Activated T-cell treated with anti-CD3 and anti-CD28 coated beads, Interleukin-2, amount 50 U/mL, for 72 hours (primary cell): ENCODE measurements around the gene PML. TPM values are rescaled to one million over a fixed set of nuclear protein-coding genes. Genes with fewer than 3 reads are reported as not detected.
"Not testable (repeated sequence)": the region's sequence is repeated elsewhere in the genome, so short reads cannot be mapped to it uniquely, and the experiment has no call there.

Experiments
- ATAC-seq, 2 donors: fragments of 150-1000 bp; cut with Tn5 transposase; replicated peaks in 1 of 2; 2 replicates each; pipeline ENCODE4 v1.10.0; 2021; ENCODE audit warnings: moderate library complexity in 2 of 2, mild to moderate bottlenecking in 1 of 2
- DNase-seq, 2 donors: peaks; one replicate each; pipeline ENCODE4 v3.0.0; 2021 to 2022; ENCODE audit warnings: mixed read lengths in 1 of 2
- H3K27ac Mint-ChIP-seq: one replicate; pipeline ENCODE4 v1.8.0; 2022; ENCODE audit warnings: mild to moderate bottlenecking, moderate library complexity, mixed read lengths
- H3K27me3 Mint-ChIP-seq: one replicate; pipeline ENCODE4 v1.8.0; 2022; ENCODE audit warnings: low read depth, mixed read lengths
- H3K36me3 Mint-ChIP-seq, 2 donors: one replicate each; pipeline ENCODE4 v1.8.0; 2022; ENCODE audit warnings: mixed read lengths in 2 of 2, mild to moderate bottlenecking in 1 of 2; ENCODE audit not compliant: insufficient read depth in 2 of 2
- H3K4me1 Mint-ChIP-seq: one replicate; pipeline ENCODE4 v1.8.0; 2022; ENCODE audit warnings: low read depth, mixed read lengths
- H3K4me3 Mint-ChIP-seq, 2 donors: one replicate each; pipeline ENCODE4 v1.8.0; 2022; ENCODE audit warnings: mild to moderate bottlenecking in 2 of 2, mixed read lengths in 2 of 2, moderate library complexity in 2 of 2
- H3K9me3 Mint-ChIP-seq, 2 donors: one replicate each; pipeline ENCODE4 v1.8.0; 2022; ENCODE audit warnings: mixed read lengths in 2 of 2
- total RNA-seq, 2 donors: library from RNA; stranded (reverse); gene quantifications; one replicate each; pipeline ENCODE4 v1.2.3, GENCODE V29; 2022

Gene PML
- total RNA-seq, 2 donors from 2014 or later = 70.9 to 71.6 TPM

DNA sequence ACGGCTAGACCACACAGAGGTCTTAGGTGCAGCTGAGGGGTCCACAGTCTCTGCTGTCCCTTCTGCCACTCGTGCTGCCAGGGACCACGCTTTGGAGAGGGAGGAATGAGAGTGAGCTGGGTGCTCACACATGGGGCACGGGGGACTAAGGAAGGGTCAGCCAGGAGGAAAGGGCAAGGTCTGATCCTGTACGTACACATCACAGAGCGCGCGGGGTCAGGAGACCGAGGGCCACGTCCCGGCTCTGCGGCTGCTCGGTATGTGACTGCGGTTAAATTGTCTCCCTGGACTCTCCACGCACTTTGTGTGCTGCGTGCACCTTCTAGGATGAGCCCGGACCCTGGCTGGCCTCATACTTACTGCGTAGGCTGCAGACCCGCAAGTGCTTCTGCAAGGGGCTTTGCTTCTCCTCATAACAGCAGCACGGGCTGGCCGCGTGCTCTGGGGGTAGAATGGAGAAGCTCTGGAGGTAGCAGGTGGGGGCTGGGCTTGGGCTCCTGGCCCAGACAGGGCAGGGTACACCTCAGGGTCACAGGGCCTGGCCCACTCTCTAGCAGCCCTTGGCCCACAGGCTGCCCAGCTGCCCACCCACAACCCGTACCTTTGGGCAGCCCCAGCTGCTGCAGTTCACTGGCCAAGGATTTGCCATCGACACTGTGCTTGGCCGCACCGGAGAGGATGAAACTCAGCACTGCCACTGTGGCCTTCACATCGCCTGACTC, 102.4 kb downstream of the PML start:
- not testable (repeated sequence) for ATAC-seq, H3K9me3 Mint-ChIP-seq, H3K4me1 Mint-ChIP-seq, DNase-seq, H3K36me3 Mint-ChIP-seq, H3K27me3 Mint-ChIP-seq, H3K27ac Mint-ChIP-seq, H3K4me3 Mint-ChIP-seq

Other genes with a start within 250 kb of the PML start
- gene INSYN1, start 241.4 kb upstream of the PML start, total RNA-seq = not detected
- gene TBC1D21, start 121.2 kb upstream of the PML start, total RNA-seq = not detected
- gene LOXL1, start 68.3 kb upstream of the PML start, total RNA-seq = 1 to 10 TPM; 1.9 to 2.5 TPM
- gene STOML1, start 2.4 kb upstream of the PML start, total RNA-seq = 10 to 100 TPM in 1 of 2 donors, 1 to 10 TPM in 1; 7.2 to 15.1 TPM
- under 1 TPM; 0.46 to 0.53 TPM for gene GOLGA6A, start 87.8 kb downstream of the PML start, total RNA-seq
- under 1 TPM in 1 of 2 donors, not detected in 1; 0.62 TPM for gene ISLR2, start 135.9 kb downstream of the PML start, total RNA-seq
- gene ISLR, start 179.0 kb downstream of the PML start, total RNA-seq = under 1 TPM in 1 of 2 donors, not detected in 1; 0.12 TPM
- gene STRA6, start 208.1 kb downstream of the PML start, total RNA-seq = under 1 TPM; 0.43 to 0.46 TPM
- gene CCDC33, start 241.6 kb downstream of the PML start, total RNA-seq = not detected